H9 (cell line): Measurements from ENCODE around the gene SPTY2D1. TPM values are rescaled to one million over a fixed set of nuclear protein-coding genes. Genes with fewer than 3 reads are reported as not detected.

Experiments used
- DNase-seq: peaks from one replicate; pipeline ENCODE4 v3.0.0-alpha.2; 2017
- H2AFZ ChIP-seq: one replicate; pipeline ENCODE4 v1.6.1; 2013; ENCODE audit warnings: mild to moderate bottlenecking, low read length, control low read depth, moderate library complexity
- H2AK5ac ChIP-seq: 2 replicates; pipeline ENCODE4 v1.6.1; 2013; ENCODE audit warnings: low read length, control low read depth, mixed read lengths; ENCODE audit not compliant: insufficient read length
- H2BK120ac ChIP-seq: one replicate; pipeline ENCODE4 v1.6.1; 2013; ENCODE audit warnings: low read depth, mild to moderate bottlenecking, low read length, control low read depth, inconsistent platforms; ENCODE audit not compliant: poor library complexity, severe bottlenecking
- H2BK12ac ChIP-seq: 2 replicates; pipeline ENCODE4 v1.6.1; 2013; ENCODE audit warnings: low read length, control low read depth, mixed read lengths, low read depth; ENCODE audit not compliant: insufficient read length
- H2BK15ac ChIP-seq: 2 replicates; pipeline ENCODE4 v1.6.1; 2013; ENCODE audit warnings: low read depth, low read length, control low read depth
- H2BK20ac ChIP-seq: one replicate; pipeline ENCODE4 v1.6.1; 2013; ENCODE audit warnings: low read depth, mild to moderate bottlenecking, low read length, control low read depth, inconsistent platforms; ENCODE audit not compliant: poor library complexity, severe bottlenecking
- H2BK5ac ChIP-seq: 2 replicates; pipeline ENCODE4 v1.6.1; 2013; ENCODE audit warnings: low read length, control low read depth, mixed read lengths; ENCODE audit not compliant: insufficient read length
- H3K14ac ChIP-seq: 2 replicates; pipeline ENCODE4 v1.6.1; 2013; ENCODE audit warnings: low read length, control low read depth; ENCODE audit not compliant: insufficient read depth
- H3K18ac ChIP-seq: 2 replicates; pipeline ENCODE4 v1.6.1; 2013; ENCODE audit warnings: low read depth, mild to moderate bottlenecking, mixed read lengths, low read length, control low read depth; ENCODE audit not compliant: insufficient read length
- H3K23ac ChIP-seq: 2 replicates; pipeline ENCODE4 v1.6.1; 2013; ENCODE audit warnings: low read length, control low read depth, mixed read lengths, low read depth; ENCODE audit not compliant: insufficient read length
- H3K23me2 ChIP-seq: 2 replicates; pipeline ENCODE4 v1.6.1; 2013; ENCODE audit warnings: low read depth, mild to moderate bottlenecking, mixed read lengths, low read length, control low read depth; ENCODE audit not compliant: insufficient read length, poor library complexity, severe bottlenecking
- H3K27ac ChIP-seq: 2 replicates; pipeline ENCODE4 v1.5.1; 2013; ENCODE audit warnings: low read length, control low read depth, mixed read lengths, low read depth; ENCODE audit not compliant: insufficient read length
- H3K27me3 ChIP-seq: 2 replicates; pipeline ENCODE4 v1.6.1; 2013; ENCODE audit warnings: low read length, control low read depth, inconsistent platforms; ENCODE audit not compliant: insufficient read depth
- H3K4ac ChIP-seq: 2 replicates; pipeline ENCODE4 v1.6.1; 2013; ENCODE audit warnings: low read depth, mild to moderate bottlenecking, control low read depth, inconsistent platforms, low read length, moderate library complexity
- H3K4me1 ChIP-seq: 2 replicates; pipeline ENCODE4 v1.6.1; 2013; ENCODE audit warnings: low read length, control low read depth, inconsistent platforms; ENCODE audit not compliant: insufficient read depth
- H3K4me2 ChIP-seq: 2 replicates; pipeline ENCODE4 v1.6.1; 2013; ENCODE audit warnings: low read length, control low read depth, mixed read lengths; ENCODE audit not compliant: insufficient read length, insufficient read depth
- H3K56ac ChIP-seq: 2 replicates; pipeline ENCODE4 v1.6.1; 2013; ENCODE audit warnings: low read depth, mild to moderate bottlenecking, mixed read lengths, low read length, control low read depth; ENCODE audit not compliant: insufficient read length
- H3K79me1 ChIP-seq: 2 replicates; pipeline ENCODE4 v1.6.1; 2013; ENCODE audit warnings: low read depth, mild to moderate bottlenecking, moderate library complexity, low read length, control low read depth, inconsistent platforms; ENCODE audit not compliant: insufficient read depth, poor library complexity, severe bottlenecking
- H3K79me2 ChIP-seq: 2 replicates; pipeline ENCODE4 v1.6.1; 2013; ENCODE audit warnings: low read length, control low read depth, inconsistent platforms; ENCODE audit not compliant: insufficient read depth
- H3K9ac ChIP-seq: 2 replicates; pipeline ENCODE4 v1.6.1; 2013; ENCODE audit warnings: low read length, control low read depth, mixed read lengths; ENCODE audit not compliant: insufficient read length; ENCODE audit errors: extremely low read depth
- H3K9me3 ChIP-seq: one replicate; pipeline ENCODE4 v1.6.1; 2013; ENCODE audit warnings: low read depth, low read length, inconsistent platforms; ENCODE audit not compliant: control insufficient read depth
- H3T11ph ChIP-seq: one replicate; pipeline ENCODE4 v1.6.1; 2013; ENCODE audit warnings: mild to moderate bottlenecking, low read length, control low read depth, inconsistent platforms
- H4K20me1 ChIP-seq: one replicate; pipeline ENCODE4 v1.6.1; 2013; ENCODE audit not compliant: control insufficient read depth, insufficient read length, insufficient read depth
- H4K5ac ChIP-seq: 2 replicates; pipeline ENCODE4 v1.6.1; 2013; ENCODE audit warnings: low read depth, mild to moderate bottlenecking, mixed read lengths, low read length, control low read depth; ENCODE audit not compliant: insufficient read length
- H4K8ac ChIP-seq: replicated peaks from 2 replicates; pipeline ENCODE4 v1.6.1; 2013; ENCODE audit warnings: low read length, control low read depth, mixed read lengths, low read depth; ENCODE audit not compliant: insufficient read length
- H4K91ac ChIP-seq: 2 replicates; pipeline ENCODE4 v1.6.1; 2013; ENCODE audit warnings: low read depth, mild to moderate bottlenecking, moderate library complexity, mixed read lengths, low read length, control low read depth; ENCODE audit not compliant: insufficient read length
- H3K27ac Mint-ChIP-seq, 3 experiments: 2 replicates in 2 of 3; 3 replicates in 1 of 3; pipeline ENCODE4 v1.8.0; 2020 to 2021; ENCODE audit warnings: mixed read lengths in 3 of 3, mild to moderate bottlenecking in 1 of 3, moderate library complexity in 1 of 3
- H3K27me3 Mint-ChIP-seq: 2 replicates; pipeline ENCODE4 v1.8.0; 2021; ENCODE audit warnings: low read depth, mild to moderate bottlenecking, moderate library complexity, mixed read lengths
- H3K36me3 Mint-ChIP-seq, 3 experiments: 2 replicates in 2 of 3; 3 replicates in 1 of 3; pipeline ENCODE4 v1.8.0; 2020 to 2021; ENCODE audit warnings: low read depth in 3 of 3, mixed read lengths in 3 of 3; ENCODE audit not compliant: insufficient read depth in 1 of 3
- H3K4me1 Mint-ChIP-seq, 2 experiments: 2 replicates each; pipeline ENCODE4 v1.8.0; 2020; ENCODE audit warnings: mixed read lengths in 2 of 2
- H3K4me3 Mint-ChIP-seq, 2 experiments: 2 replicates in 1 of 2; 3 replicates in 1 of 2; pipeline ENCODE4 v1.8.0; 2020 to 2021; ENCODE audit warnings: mild to moderate bottlenecking in 2 of 2, mixed read lengths in 2 of 2, moderate library complexity in 1 of 2
- H3K9me3 Mint-ChIP-seq, 2 experiments: 2 replicates in 1 of 2; 3 replicates in 1 of 2; pipeline ENCODE4 v1.8.0; 2020; ENCODE audit warnings: mild to moderate bottlenecking in 2 of 2, mixed read lengths in 2 of 2, moderate library complexity in 1 of 2
- CTCF ChIP-seq: fragments of 200-600 bp; sonication (generic); conservative IDR thresholded peaks from 3 replicates; pipeline ENCODE4 v1.8.0; 2021; ENCODE audit warnings: antibody characterized with exemption, mild to moderate bottlenecking
- WGBS: extraction: QIAGEN DNeasy Blood & Tissue Kit; methylation state at CpG from one replicate; pipeline ENCODE4 v1.1.7; 2013; ENCODE audit warnings: missing lambda C conversion rate, low lambda C conversion rate, mixed read lengths; ENCODE audit not compliant: insufficient read length; ENCODE audit errors: extremely low coverage; 5-methylcytosine and 5-hydroxymethylcytosine counted together
- total RNA-seq: library from RNA; stranded (reverse); gene quantifications from 2 replicates; pipeline ENCODE4 v1.2.1, GENCODE V29; 2021

Gene SPTY2D1
- total RNA-seq, 1 experiment from 2014 or later, result 15.9 TPM

- Histone ChIP-seq H4K91ac (no peak overlapping the region), H3K79me1 (no peaks in the 10 kb centered on the region), H3K23me2 (no peaks in the 10 kb centered on the region), H3K18ac (no peak overlapping the region), H2BK120ac (no peak overlapping the region), H2BK15ac (no peak overlapping the region), H3K4ac (no peak overlapping the region), H2BK12ac (no peak overlapping the region), H2AK5ac (no peak overlapping the region), H4K20me1 (no peaks in the 10 kb centered on the region), H3K14ac (no peak overlapping the region), H3K27ac (no peak overlapping the region), H4K5ac (no peak overlapping the region), H3K27me3 (no peaks in the 10 kb centered on the region), H3K56ac (no peak overlapping the region), H3K9ac (no peak overlapping the region), H2AFZ (no peak overlapping the region), H3K4me2 (no peak overlapping the region), H2BK5ac (no peak overlapping the region), H3T11ph (no peak overlapping the region), H3K9me3 (no peaks in the 10 kb centered on the region), H3K4me1 (no peaks in the 10 kb centered on the region), H3K79me2 (no peaks in the 10 kb centered on the region), H3K23ac (no peak overlapping the region), H2BK20ac (no peak overlapping the region), H4K8ac (no peak overlapping the region)
- Mint-ChIP-seq H3K27me3 (no peaks in the 10 kb centered on the region; the same call in 1 of the 2 replicates), H3K27ac (peak overlapping the region in 1 of 3 experiments; percentile 62; a peak in 1 of 7 replicates), H3K4me1 (peaks cover 14 to 15% of the 10 kb centered on the region in 2 experiments), H3K9me3 (no peaks in the 10 kb centered on the region), H3K36me3 (no peaks in the 10 kb centered on the region), H3K4me3 (no peak overlapping the region)
- WGBS, result no CpG with 5 or more reads among the region's 2 CpGs
- no peak for DNase-seq
- TF ChIP-seq CTCF, result no peak
Measured at GRCh38 chr11:18671246-18671645, 37.1 kb upstream of the SPTY2D1 start.
